ENCODE measurements around the gene FBXL15.
A peak's percentile ranks its signal among the peaks of the same experiment; 100 is the strongest.

The FBXL15 gene

GRCh38 chr10:102398172-102399020 is 22.2 kb upstream of the FBXL15 start:
- DNase-seq: no peak

GRCh38 chr10:102399217-102400021 is 21.2 kb upstream of the FBXL15 start:
- DNase-seq: peak; percentile 81

- DNase-seq: no peak
Measured at GRCh38 chr10:102400076-102400475, 20.6 kb upstream of the FBXL15 start.

- DNase-seq: no peak
Measured at GRCh38 chr10:102400598-102401341, 19.9 kb upstream of the FBXL15 start.

- DNase-seq: no peak
Measured at GRCh38 chr10:102401342-102401654, 19.3 kb upstream of the FBXL15 start.

GRCh38 chr10:102401735-102402511 is 18.7 kb upstream of the FBXL15 start:
- no peak for DNase-seq

GRCh38 chr10:102402512-102402896 is 18.1 kb upstream of the FBXL15 start:
- DNase-seq: no peak

GRCh38 chr10:102403115-102403514 is 17.5 kb upstream of the FBXL15 start:
- DNase-seq: no peak

- DNase-seq: no peak
Measured at GRCh38 chr10:102404361-102405107, 16.1 kb upstream of the FBXL15 start.

GRCh38 chr10:102405108-102405571 is 15.5 kb upstream of the FBXL15 start:
- DNase-seq: no peak

GRCh38 chr10:102405632-102406031 is 15.0 kb upstream of the FBXL15 start:
- no peak for DNase-seq

GRCh38 chr10:102406815-102407214 is 13.8 kb upstream of the FBXL15 start:
- DNase-seq: no peak

GRCh38 chr10:102407425-102408130 is 13.1 kb upstream of the FBXL15 start:
- DNase-seq: no peak

- no peak for DNase-seq
Measured at GRCh38 chr10:102408131-102408727, 12.4 kb upstream of the FBXL15 start.

GRCh38 chr10:102408728-102409603 is 11.7 kb upstream of the FBXL15 start:
- DNase-seq: peak; percentile 47

GRCh38 chr10:102409604-102410428 is 10.8 kb upstream of the FBXL15 start:
- DNase-seq: no peak

GRCh38 chr10:102410429-102411073 is 10.1 kb upstream of the FBXL15 start:
- no peak for DNase-seq
